Hematopoietic multipotent progenitor cell treated with erythropoietin and hydrocortisone succinate and interleukin-3 and kit ligand, for 15 days (in vitro differentiated cells): Measurements from ENCODE around the gene RNU1-4.
"Not testable (repeated sequence)": the region's sequence is repeated elsewhere in the genome, so short reads cannot be mapped to it uniquely, and the experiment has no call there.

Source experiments
- DNase-seq: peaks from one replicate; pipeline ENCODE4 v3.0.0-alpha.2; 2015; ENCODE audit warnings: low spot score

RNU1-4 gene

DNA sequence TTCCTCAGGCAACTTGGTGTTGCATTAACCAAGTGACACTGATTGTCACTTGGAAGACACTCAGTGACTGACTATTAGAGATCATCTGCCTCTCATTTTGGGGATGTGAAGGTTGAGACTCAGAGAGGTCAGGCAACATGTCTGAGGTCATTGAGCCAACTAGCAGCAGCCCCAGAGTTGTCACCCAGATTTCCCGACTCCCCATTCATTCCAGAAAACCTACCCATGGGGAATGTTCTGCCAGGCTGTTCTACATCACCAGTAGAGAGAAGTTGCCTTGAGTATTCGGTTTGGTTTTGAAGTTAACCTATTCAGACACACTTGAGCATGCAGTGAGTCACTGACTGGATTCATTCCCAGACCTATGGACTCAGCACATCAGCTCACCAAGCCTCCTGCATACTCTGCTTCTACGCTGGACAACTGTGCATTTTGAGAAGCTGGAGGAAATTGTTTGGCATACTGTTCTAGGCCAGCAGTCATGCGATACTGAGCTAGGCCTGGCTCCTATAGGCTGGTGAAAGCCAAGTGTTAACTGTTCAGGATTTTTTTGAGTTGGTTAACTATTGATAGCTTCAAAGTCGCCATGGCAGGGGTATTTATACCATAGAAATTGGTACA lies 29.9 kb downstream of the RNU1-4 start:
- DNase-seq: not testable (repeated sequence)

DNA sequence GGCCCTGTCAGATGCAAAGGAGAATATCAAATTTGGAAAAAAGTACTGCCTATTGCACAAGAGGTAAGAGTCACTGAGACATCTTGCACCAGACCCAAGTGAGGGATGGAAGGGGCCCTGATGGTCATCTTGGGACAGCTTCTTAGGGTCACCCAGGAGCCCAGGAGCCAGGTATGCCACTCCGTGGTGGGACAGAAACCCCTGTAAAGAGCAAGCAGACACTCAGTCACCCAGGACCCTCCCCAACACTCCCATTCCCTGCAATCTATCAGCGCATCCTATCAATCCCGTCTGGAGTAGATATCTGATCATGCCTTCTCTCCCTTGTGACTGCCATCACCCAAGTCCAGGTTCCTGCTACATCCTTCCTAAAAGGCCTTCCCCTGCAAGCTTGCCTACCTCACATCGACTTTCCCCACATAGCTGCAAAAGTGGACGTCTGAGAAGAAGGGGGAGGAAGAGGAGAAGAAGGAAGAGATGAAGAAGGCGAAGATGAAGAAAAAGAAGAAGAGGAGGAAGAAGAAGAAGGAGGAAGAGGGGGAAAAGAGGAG lies 30.7 kb downstream of the RNU1-4 start:
- not testable (repeated sequence) for DNase-seq

DNA sequence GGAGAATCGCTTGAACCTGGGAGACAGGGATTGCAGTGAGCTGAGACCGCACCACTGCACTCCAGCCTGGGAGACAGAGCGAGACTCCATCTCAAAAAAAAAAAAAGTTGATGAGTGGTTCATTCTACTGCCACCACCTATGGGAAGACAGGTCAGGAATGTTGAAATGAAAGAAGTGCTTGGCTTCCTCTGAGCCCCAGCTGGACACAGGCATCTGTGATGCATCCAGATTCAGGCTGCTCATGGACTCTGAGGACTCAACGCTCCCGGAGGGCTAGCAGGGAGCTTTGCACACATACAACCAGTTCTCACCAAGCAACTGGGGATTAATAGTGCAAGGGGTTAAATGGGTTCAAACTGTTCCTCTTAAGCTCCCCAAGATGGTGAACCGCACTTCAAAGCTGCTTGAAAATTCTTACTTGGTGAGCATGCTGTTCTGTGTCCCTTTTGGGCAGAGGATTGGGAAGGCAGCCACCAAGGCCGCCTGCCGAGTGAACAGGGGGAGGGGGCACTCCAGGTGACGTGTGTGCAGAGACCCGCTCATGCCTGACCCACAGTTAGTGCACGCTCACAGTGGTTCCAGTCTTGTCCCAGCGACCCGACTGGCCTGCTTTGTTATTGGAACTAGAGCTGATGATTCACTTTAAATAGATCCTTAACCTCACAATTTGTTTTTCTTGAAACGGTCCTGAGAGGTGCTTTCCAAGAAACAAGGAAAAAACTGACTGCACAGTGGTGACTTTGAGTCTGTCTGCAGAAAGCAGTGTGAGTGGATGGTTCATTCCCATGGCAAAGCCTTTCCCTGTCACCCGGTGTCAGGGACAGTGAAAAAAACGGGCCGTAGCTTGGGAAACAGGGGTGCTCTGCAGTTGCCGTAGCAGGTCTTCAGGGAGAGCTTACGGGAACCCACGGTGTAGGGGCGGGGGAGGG lies 32.2 kb downstream of the RNU1-4 start:
- DNase-seq: not testable (repeated sequence)

DNA sequence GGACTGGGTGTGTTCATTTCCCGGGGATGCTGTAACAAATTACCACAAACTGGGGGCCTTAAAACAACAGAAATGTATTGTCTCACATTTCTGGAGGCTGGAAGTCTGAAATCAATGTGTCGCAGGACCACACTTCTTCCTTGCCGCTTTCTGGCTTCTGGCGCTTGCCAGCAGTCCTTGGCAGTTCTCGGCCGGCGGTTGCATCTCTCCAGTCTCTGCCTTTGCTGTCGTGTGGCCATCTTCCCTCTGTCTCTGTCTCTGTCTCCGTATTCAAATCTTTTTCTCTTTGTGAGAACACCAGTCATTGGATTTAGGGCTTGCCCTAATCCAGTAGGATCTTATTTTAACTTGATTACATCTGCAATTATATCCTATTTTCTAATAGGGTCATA lies 32.9 kb downstream of the RNU1-4 start:
- DNase-seq: not testable (repeated sequence)

DNA sequence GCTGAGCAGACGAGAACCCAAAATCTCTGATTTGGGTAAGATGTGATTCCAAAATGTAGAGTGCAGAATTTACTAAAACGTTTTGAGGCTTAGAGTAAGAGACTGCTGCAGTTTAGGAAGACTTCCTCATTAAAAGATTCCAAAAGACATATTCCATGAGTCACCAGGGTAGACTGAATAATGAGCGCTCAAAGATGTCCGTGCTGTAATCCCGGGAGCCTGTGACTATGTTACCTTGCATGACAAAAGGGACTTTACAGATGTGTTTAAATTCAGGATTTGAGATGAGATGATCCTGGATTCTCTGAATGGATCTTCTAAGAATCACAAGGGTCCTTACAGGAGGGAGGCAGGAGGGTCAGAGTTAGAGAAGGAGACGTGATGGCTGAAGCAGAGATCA lies 33.4 kb downstream of the RNU1-4 start:
- not testable (repeated sequence) for DNase-seq

GRCh38 chr1:16774773-16775172 lies 34.5 kb downstream of the RNU1-4 start:
- DNase-seq: not testable (repeated sequence)

GRCh38 chr1:16775290-16775689 lies 35.0 kb downstream of the RNU1-4 start:
- not testable (repeated sequence) for DNase-seq

DNA sequence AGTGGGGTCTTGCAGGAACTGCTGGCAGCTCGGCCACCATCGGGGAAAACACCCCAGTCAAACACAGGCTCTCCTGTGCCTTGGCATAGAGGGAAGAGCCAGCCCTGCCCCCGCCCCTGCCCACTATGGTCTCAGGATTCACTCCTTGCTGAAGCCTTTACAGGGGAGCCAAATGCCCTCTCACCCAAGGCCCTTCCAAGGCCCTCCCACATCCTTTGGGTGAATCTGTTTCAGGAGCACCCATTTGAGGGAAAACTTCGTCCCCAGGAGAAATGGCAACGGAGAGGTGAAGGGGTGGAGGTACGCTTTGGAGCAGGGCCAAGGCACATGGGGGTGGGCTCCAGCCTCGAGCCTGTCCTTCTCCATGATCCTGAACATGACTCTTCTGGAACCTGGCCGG lies 35.9 kb downstream of the RNU1-4 start:
- not testable (repeated sequence) for DNase-seq

GRCh38 chr1:16776835-16777234 lies 36.5 kb downstream of the RNU1-4 start:
- not testable (repeated sequence) for DNase-seq

- DNase-seq: not testable (repeated sequence)
These were observed 37.5 kb downstream of the RNU1-4 start for GRCh38 chr1:16777821-16778220.

DNA sequence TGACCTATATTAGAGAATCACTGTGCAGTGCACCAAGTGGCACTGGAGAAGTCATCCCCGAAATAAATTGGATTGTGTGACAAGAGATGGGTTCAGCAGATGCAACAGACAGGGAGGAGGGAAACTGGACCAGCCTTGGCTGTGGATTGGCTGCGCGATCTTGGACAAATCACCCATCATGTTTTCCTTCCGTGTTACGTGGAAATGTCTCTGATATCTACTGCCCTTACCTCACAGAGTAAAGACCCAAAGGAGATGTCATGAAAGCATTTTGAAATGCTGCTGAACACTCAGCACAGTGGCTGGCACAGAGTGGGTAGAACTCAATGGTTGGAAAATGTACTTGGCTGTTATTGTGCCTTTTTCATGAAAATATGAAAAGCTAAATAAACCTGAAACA lies 39.2 kb downstream of the RNU1-4 start:
- not testable (repeated sequence) for DNase-seq

- DNase-seq: not testable (repeated sequence)
These were observed 40.7 kb downstream of the RNU1-4 start for GRCh38 chr1:16781033-16781432.

DNA sequence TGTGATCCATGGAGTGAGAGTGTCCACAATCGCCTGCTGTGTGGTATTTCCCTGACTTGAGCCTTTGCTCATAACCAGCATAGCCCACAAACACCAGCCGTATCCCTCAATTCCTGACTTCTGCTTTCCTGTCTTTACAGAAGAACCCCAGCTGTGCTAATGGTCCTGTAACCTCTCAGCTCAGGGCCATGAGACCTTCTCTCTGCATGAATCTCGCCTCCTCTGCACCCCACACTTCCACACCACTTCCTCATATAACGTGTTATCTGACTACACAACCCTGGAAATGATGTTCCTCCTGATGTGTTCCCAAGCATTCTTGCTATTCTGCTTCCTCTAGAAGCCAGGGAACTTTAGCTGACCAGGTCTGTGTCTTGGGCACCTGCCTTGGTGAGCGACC lies 41.3 kb downstream of the RNU1-4 start:
- not testable (repeated sequence) for DNase-seq

GRCh38 chr1:16784955-16785354 lies 44.6 kb downstream of the RNU1-4 start:
- DNase-seq: not testable (repeated sequence)

- DNase-seq: not testable (repeated sequence)
These were observed 46.0 kb downstream of the RNU1-4 start for GRCh38 chr1:16786362-16786761.

DNA sequence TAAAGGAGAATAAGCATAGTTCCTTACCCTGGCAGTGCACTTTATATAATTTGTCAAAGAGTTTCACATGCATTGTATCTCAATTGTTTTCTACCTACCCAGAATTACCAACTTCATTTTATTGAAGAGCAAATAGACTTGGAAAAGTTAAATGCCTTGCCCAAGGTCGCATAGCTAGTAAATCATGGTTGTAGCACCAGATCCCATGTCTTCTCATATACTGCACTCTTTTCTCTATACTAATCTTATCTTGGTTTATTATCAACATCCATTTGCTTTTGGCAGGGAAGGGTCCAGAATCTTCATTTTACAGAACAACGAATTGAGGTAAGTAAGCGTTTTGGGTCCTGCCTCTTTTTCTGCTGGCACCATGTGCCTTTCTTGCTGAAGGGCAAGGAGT lies 46.9 kb downstream of the RNU1-4 start:
- not testable (repeated sequence) for DNase-seq

GRCh38 chr1:16787711-16788110 lies 47.4 kb downstream of the RNU1-4 start:
- not testable (repeated sequence) for DNase-seq
